GM19035 (cell line): ENCODE results near the gene CPNE4.
"Not testable (repeated sequence)": the region's sequence is repeated elsewhere in the genome, so short reads cannot be mapped to it uniquely, and the experiment has no call there.

Experiments used
- ATAC-seq: cut with Tn5 transposase; IDR thresholded peaks from one replicate; pipeline ENCODE4 v1.9.1; 2021; ENCODE audit not compliant: unreplicated experiment

The CPNE4 gene

DNA sequence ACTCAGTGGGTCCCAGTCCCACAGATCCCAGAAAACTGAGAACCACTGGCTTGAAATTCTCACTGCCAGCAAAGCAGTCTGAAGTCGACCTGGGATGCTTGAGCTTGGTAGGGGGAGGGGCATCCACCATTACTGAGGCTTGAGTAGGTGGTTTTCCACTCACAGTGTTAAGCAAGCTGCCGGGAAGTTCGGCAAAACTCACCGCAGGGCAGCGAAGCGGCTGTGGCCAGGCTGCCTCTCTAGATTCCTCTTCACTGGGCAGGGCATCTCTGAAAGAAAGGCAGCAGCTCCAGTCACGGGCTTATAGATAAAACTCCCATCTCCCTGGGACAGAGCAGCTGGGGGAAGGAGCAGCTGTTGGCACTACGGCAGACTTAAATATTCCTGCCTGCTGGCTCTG lies 71.4 kb downstream of the CPNE4 start:
- not testable (repeated sequence) for ATAC-seq

DNA sequence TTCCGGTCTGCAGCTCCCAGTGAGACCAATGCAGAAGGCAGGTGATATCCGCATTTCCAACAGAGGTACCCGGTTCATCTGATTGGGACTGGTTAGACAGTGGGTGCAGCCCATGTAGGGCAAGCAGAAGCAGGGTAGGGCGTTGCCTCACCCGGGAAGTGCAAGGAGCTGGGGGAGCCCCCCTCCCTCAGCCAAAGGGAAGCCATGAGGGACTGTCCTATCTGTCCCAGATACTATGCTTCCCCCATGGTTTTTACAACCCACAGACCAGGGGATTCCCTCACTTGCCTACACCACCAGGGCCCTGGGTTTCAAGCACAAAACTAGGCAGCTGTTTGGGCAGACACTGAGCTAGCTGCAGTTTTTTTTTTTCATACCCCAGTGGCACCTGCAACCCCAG lies 71.8 kb downstream of the CPNE4 start:
- ATAC-seq: no peak

DNA sequence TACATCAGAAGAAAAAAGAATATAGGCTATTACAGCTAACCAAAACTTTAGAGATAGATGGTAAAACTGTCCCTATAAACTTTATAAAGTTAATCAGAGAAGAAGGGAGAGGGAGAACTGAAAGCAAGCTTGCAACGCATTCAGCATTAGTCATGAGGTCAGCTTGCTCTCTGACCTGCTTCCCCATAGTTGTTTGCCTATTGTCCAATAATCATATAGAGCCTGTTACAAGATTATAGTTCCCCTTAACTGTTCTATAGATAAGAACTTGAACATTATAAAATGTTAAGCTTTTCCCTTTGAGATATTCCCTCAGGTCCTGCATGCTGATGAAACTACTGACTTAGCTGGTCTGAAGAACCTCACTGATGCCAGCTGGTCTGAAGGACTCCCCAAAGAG lies 74.5 kb downstream of the CPNE4 start:
- ATAC-seq: no peak

DNA sequence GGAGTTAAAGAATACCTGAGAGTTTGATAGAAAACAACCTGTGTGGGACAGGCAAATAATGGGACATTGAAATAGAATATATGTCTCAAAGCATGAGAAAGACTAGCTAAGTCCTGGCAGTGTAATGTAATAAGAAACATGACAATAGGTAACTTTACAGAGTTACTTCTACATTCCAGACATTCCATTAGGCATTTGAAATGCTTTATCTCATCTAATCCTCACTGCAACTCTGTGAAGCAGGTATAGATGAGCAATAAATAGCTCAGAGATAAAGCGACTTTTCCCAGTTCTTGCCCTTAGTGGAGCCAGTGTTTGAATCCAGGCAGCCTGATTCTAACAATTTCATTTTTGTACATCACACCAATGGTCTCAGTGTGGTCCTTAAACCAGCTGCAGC lies 76.8 kb downstream of the CPNE4 start:
- ATAC-seq: no peak

GRCh38 chr3:131957511-131957910 lies 77.3 kb downstream of the CPNE4 start:
- no peak for ATAC-seq

DNA sequence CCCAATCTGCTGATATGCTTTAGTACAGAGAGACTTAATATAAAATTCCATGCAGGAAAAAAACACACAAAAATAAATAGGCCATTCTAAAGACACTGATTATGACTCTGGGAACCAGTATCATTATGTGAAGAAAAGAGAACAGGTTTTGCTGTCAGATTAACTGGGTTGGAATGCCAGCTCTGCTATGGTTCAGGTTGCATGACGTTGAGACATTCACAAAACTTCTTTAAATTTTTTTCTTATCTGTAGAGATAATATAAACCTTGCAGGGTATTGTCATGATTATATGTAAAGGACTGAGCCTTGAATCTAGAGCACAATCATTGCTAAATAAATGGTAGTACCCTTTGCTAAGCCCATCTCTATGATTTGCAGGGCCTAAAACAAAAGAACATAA lies 86.0 kb downstream of the CPNE4 start:
- ATAC-seq: no peak

GRCh38 chr3:131944676-131945075 lies 90.1 kb downstream of the CPNE4 start:
- ATAC-seq: no peak

- ATAC-seq: no peak
Measured at GRCh38 chr3:131933665-131934064, 101.1 kb downstream of the CPNE4 start.

- ATAC-seq: no peak
Measured at GRCh38 chr3:131928593-131928992, 106.2 kb downstream of the CPNE4 start.

DNA sequence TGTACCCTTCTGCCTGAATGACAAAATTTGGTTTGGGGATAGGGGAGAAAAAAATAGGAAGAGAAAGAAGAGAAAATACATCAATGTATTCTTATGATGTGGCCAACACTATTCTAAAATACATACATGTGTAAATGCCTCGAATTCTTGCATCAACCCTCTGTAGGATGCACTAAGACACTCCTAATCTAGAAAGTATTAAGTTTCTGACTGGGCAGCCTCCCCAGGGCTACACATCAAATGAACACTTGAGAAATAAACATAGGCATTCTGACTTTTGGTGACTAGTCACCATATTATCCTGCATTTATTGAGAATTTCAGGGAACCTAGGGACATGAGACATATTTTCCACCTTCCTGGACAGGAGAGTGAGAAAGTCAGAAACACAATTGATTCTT lies 109.2 kb downstream of the CPNE4 start:
- no peak for ATAC-seq

DNA sequence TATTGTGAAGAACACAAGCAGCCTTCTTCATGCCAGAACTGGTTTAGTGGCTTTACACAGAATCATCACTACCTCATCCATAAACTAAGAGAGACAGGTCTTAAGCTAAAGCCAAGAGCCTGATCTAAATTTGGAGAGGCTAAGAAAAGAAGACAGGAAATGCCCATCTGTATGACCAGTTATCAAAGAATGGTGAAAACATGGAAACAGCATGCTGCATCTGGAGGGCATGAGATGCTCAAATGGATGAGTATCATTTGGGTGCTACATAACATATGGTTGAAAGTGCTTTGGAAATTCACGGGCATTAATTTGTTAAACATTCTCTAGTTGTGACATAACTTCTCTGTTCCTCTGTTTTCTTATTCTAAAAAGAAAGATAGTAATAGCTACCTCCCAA lies 112.5 kb downstream of the CPNE4 start:
- no peak for ATAC-seq

DNA sequence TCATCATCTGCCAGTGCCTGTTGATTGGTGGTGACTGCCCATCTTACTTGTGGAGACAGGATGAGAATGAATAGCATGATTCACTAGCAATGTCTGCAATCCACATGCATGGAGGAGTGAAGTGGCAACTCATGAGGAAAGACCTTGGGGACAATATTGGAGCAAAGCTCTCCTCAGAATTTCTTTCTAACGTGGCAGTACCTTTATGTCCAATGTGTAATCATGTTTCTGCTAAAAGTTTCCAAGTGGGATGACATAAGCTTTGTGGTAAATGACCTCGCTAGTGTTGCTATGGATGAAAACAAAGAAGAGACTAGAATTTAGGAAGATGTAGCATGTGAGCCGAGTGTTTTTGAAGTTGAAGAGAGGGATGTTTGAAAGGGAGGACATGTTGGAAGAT lies 117.8 kb downstream of the CPNE4 start:
- ATAC-seq: no peak

DNA sequence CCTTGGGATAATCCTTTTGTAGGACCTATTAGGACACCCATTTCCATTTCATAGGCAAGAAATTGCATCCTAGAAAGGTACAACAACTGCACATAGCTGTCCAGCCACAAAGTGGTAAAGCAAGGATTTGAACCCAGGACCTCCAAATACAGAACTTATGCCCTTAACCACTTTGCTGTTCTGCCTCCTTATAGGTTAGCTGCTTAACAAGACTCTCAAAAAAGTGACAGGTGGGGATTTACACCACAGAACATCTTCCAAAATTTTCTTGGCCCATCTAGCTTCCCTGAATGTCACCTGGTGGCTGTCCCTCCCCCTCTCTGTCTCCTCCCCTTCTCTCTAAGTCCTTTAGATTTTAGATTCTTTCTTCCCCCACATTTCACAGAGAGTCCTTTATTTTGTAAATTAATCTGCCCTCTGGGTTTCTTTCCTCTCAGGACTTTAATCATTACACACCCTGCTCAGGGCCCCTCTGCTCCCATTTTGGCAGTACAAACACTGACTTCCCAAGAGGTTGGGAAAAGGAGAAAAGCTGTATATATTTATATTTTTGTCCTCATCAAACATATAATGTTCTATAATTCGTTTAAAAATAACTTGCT lies 120.6 kb downstream of the CPNE4 start:
- no peak for ATAC-seq

DNA sequence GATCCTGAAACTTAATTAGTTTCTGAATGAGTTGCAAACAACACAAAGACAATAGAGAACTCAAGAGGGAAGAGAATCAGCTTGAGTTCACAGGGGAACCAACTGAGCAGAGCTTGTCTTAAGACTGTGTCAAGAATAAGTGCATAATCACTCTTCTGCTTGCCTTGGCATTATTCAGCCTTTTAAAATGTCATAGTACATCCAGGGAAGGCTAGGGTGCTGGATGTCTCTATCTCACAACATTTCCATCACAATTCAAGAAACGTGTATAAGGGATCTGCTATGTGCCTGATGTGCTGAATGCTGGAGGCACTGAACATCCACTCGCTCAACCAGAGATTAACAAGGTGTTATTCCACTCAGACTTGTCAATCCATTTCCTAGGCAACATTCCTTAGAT lies 122.6 kb downstream of the CPNE4 start:
- ATAC-seq: no peak

GRCh38 chr3:131907796-131908195 lies 127.0 kb downstream of the CPNE4 start:
- no peak for ATAC-seq

DNA sequence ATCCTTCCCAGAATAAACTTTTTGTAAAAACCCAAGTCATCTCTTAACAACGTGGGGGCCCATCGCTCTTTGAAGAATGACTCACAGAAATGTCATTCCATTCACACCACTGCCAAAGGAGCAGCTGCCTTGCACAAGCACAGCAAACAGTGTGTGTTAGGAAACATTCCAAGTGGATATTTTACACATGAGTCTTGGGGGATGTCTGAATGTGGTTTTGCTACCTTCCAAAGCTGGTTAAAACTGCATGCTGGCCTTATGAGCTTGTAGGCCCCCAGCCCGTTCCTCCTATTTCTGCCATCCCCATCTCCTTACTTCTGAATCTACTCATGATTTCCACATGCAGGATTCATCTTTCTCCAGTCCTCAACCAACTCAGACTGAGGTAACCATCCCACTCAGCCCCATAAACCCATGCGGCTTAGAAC lies 130.8 kb downstream of the CPNE4 start:
- ATAC-seq: no peak

DNA sequence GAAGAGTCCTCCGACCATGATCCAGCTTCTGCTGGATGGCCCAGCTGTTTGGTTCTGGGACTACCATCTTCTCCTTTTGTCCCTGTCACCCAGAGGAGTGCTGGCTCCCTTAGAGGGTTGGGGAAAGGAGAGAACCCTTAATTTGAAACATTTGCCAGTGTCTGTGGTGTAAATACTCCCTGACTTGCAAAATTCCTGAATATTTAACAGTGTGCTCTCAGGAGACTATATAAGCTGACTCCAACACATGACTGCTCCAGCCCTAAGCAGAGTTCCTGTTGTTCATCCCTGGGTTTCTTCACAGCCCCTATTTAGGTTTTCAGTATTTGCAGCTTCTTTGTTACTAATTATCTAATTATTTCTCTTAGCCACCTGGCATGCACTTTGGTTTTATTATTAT lies 133.1 kb downstream of the CPNE4 start:
- ATAC-seq: no peak

- no peak for ATAC-seq
Measured at GRCh38 chr3:131900891-131901290, 133.9 kb downstream of the CPNE4 start.

GRCh38 chr3:131899021-131899420 lies 135.8 kb downstream of the CPNE4 start:
- ATAC-seq: no peak

DNA sequence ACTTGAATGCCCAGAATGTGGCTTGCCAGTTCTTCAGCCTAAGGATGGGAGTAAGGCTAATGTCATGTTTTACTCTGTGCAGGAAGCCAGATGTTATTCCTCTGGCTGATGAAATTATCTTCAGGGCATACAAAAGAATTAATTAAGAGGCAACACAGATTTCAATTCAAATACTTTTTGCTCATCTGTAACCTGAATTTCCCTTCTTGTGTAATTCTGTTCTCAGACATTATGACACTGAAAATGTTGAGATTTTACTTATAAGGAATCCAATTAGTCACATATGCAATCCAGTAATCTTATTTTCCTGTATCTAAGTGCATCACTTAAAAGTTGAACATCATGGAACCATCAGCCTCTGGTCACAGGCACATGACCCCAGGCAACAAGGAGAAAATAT lies 136.5 kb downstream of the CPNE4 start:
- ATAC-seq: no peak

GRCh38 chr3:131896285-131896684 lies 138.5 kb downstream of the CPNE4 start:
- ATAC-seq: no peak

DNA sequence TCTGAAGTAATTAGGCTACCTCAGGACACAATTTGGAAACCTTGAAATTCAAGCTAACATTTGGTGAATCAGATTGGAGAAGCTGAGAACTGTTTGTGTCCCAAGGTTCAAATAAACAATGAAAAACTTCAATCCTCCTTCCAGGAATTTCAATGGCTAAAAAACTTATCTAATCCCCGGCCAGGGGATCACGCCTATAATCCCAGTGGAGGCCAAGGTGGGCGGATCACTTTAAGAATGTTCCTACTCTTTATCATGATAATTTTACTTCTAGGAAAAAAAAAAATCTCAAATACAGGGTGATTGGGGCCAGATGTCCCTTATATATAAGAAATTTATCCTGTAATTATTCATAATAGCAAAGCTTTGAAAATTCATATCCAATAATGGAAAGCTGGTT lies 139.0 kb downstream of the CPNE4 start:
- ATAC-seq: no peak

GRCh38 chr3:131892331-131892730 lies 142.5 kb downstream of the CPNE4 start:
- no peak for ATAC-seq

DNA sequence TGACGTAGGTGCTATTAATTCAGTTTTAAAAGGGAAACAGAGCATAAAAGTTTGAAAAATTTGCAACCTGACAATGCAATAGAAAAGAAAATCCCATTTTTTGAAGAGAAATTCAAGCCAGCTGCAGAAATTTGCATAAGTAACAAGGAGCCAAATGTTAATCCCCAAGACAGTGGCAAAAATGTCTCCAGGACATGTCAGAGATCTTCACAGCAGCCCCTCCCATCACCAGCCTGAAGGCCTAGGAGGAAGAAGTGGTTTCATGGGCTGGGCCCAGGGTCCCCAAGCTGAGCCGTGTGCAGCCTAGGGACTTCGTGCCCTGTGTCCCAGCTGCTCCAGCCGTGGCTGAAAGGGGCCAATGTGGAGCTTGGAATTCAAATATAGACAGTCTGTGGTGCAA lies 148.9 kb downstream of the CPNE4 start:
- not testable (repeated sequence) for ATAC-seq
